SK-N-SH treated with all-trans-retinoic acid at 6 μM for 48 hours (cell line): ENCODE measurements around the gene MFSD6.

Experiments used
- ATAC-seq: fragments of 200-7000 bp; cut with Tn5 transposase; 3 replicates; pipeline ENCODE4 v1.9.1; 2020; ENCODE audit warnings: mild to moderate bottlenecking, moderate library complexity
- ARNTL ChIP-seq: fragments of 450-650 bp; formaldehyde crosslinking; IDR thresholded peaks from 2 replicates; pipeline ENCODE4 v1.5.0; 2020; ENCODE audit warnings: low read depth, mild to moderate bottlenecking, moderate library complexity, borderline replicate concordance
- BACH2 ChIP-seq: fragments of 250-450 bp; sonication (Bioruptor Pico); IDR thresholded peaks from 2 replicates; pipeline ENCODE4 v1.9.0; 2021; ENCODE audit warnings: mild to moderate bottlenecking, borderline replicate concordance
- CREB5 ChIP-seq: fragments of 250-450 bp; sonication (Bioruptor Pico); IDR thresholded peaks from 2 replicates; pipeline ENCODE4 v1.5.1; 2020; ENCODE audit warnings: low read depth, mild to moderate bottlenecking, moderate library complexity
- CSDC2 ChIP-seq: fragments of 250-450 bp; sonication (Bioruptor Pico); IDR thresholded peaks from 2 replicates; pipeline ENCODE4 v1.5.0; 2020; ENCODE audit warnings: mild to moderate bottlenecking, moderate library complexity
- CSRNP3 ChIP-seq: fragments of 250-450 bp; sonication (Bioruptor Pico); IDR thresholded peaks from 2 replicates; pipeline ENCODE4 v1.5.1; 2021; ENCODE audit warnings: mild to moderate bottlenecking, moderate library complexity
- ESRRG ChIP-seq: fragments of 250-450 bp; sonication (Bioruptor Pico); IDR thresholded peaks from 2 replicates; pipeline ENCODE4 v1.6.1; 2021; ENCODE audit warnings: mild to moderate bottlenecking
- ISL1 ChIP-seq: fragments of 250-450 bp; sonication (Bioruptor Pico); IDR thresholded peaks from 2 replicates; pipeline ENCODE4 v2.1.2; 2022; ENCODE audit warnings: mild to moderate bottlenecking, moderate library complexity
- OSR1 ChIP-seq: fragments of 250-450 bp; sonication (Bioruptor Pico); IDR thresholded peaks from 2 replicates; pipeline ENCODE4 v1.8.0; 2022; ENCODE audit warnings: moderate library complexity, mild to moderate bottlenecking, inconsistent platforms
- PATZ1 ChIP-seq: fragments of 250-450 bp; sonication (Bioruptor Pico); IDR thresholded peaks from 2 replicates; pipeline ENCODE4 v1.8.0; 2020; ENCODE audit warnings: mild to moderate bottlenecking, moderate library complexity, borderline replicate concordance
- POU6F1 ChIP-seq: fragments of 250-450 bp; sonication (Bioruptor Pico); IDR thresholded peaks from 2 replicates; pipeline ENCODE4 v1.8.0; 2021; ENCODE audit warnings: low read depth, mild to moderate bottlenecking, moderate library complexity, borderline replicate concordance
- PPARA ChIP-seq: fragments of 250-450 bp; sonication (Bioruptor Pico); IDR thresholded peaks from 2 replicates; pipeline ENCODE4 v1.5.0; 2020; ENCODE audit warnings: mild to moderate bottlenecking, borderline replicate concordance
- SNAI2 ChIP-seq: fragments of 250-450 bp; sonication (Bioruptor Pico); IDR thresholded peaks from 2 replicates; pipeline ENCODE4 v1.5.0; 2020; ENCODE audit warnings: mild to moderate bottlenecking, moderate library complexity
- TCF4 ChIP-seq: fragments of 250-450 bp; sonication (Bioruptor Pico); IDR thresholded peaks from 2 replicates; pipeline ENCODE4 v1.8.0; 2021; ENCODE audit warnings: mild to moderate bottlenecking, moderate library complexity, borderline replicate concordance
- TOX ChIP-seq: fragments of 250-450 bp; sonication (Bioruptor Pico); IDR thresholded peaks from 2 replicates; pipeline ENCODE4 v1.8.0; 2021; ENCODE audit warnings: mild to moderate bottlenecking, moderate library complexity, borderline replicate concordance
- TSHZ2 ChIP-seq: fragments of 250-450 bp; sonication (Bioruptor Pico); IDR thresholded peaks from 2 replicates; pipeline ENCODE4 v1.5.0; 2020; ENCODE audit warnings: mild to moderate bottlenecking, moderate library complexity
- ZNF565 ChIP-seq: fragments of 450-650 bp; formaldehyde crosslinking; conservative IDR thresholded peaks from 2 replicates; pipeline ENCODE4 v1.5.0; 2020; ENCODE audit warnings: low read depth, mild to moderate bottlenecking, moderate library complexity
- ZNF70 ChIP-seq: fragments of 450-650 bp; formaldehyde crosslinking; IDR thresholded peaks from 2 replicates; pipeline ENCODE4 v1.5.0; 2020; ENCODE audit warnings: mild to moderate bottlenecking, moderate library complexity
- ZNF8 ChIP-seq: fragments of 450-650 bp; formaldehyde crosslinking; IDR thresholded peaks from 2 replicates; pipeline ENCODE4 v1.5.0; 2020; ENCODE audit warnings: mild to moderate bottlenecking, moderate library complexity

Gene MFSD6

GRCh38 chr2:190361572-190361971 is 46.6 kb upstream of the MFSD6 start:
- ATAC-seq, result no peak
- TF ChIP-seq ARNTL (CRISPR knock-in tag), result no peak

GRCh38 chr2:190362894-190363293 is 45.3 kb upstream of the MFSD6 start:
- TF ChIP-seq ZNF70 (CRISPR knock-in tag), result no peak
- no peak for TF ChIP-seq CSRNP3 (CRISPR knock-in tag)
- TF ChIP-seq CREB5 (CRISPR knock-in tag), result no peak
- TF ChIP-seq ZNF8 (CRISPR knock-in tag), result no peak
- TF ChIP-seq ISL1, result no peak
- TF ChIP-seq PATZ1, result no peak
- no peak for TF ChIP-seq POU6F1 (CRISPR knock-in tag)
- no peak for TF ChIP-seq ESRRG (CRISPR knock-in tag)
- no peak for TF ChIP-seq BACH2
- no peak for TF ChIP-seq TCF4 (CRISPR knock-in tag)
- TF ChIP-seq PPARA, result no peak
- no peak for TF ChIP-seq ZNF565
- no peak for TF ChIP-seq SNAI2 (CRISPR knock-in tag)
- TF ChIP-seq OSR1 (CRISPR knock-in tag), result no peak

GRCh38 chr2:190365499-190366204 is 42.5 kb upstream of the MFSD6 start:
- no peak for ATAC-seq
- TF ChIP-seq TSHZ2 (CRISPR knock-in tag) (no peak), SNAI2 (CRISPR knock-in tag) (no peak), ARNTL (CRISPR knock-in tag) (no peak), CSRNP3 (CRISPR knock-in tag) (no peak), TOX (CRISPR knock-in tag) (no peak), TCF4 (CRISPR knock-in tag) (no peak), ZNF8 (CRISPR knock-in tag) (no peak), CSDC2 (CRISPR knock-in tag) (no peak), PPARA (no peak), ISL1 (no peak), BACH2 (no peak)

More at GRCh38 chr2:190362894-190363293, 45.3 kb upstream of the MFSD6 start:
- no peak for ATAC-seq
